ENCODE results near the gene DMAP1. TPM values are rescaled to one million over a fixed set of nuclear protein-coding genes. Genes with fewer than 3 reads are reported as not detected.

The DMAP1 gene
- total and polyA plus RNA-seq, 11 donors, result 23.5 to 35.5 (median 28.7) TPM

- peaks cover 0 to 50% (median 0%) of the 10 kb centered on the region in 12 donors for H3K4me1 ChIP-seq
- no peak overlapping the region for H3K4me3 ChIP-seq
- no peak overlapping the region for H3K27ac ChIP-seq
- ATAC-seq, result no peak
- intact Hi-C loops (cut with DNase I), result no loop called here
- no peak for DNase-seq
- TF ChIP-seq POLR2A (IDR thresholded peaks at IDR 0.05) (no peak), CTCF (IDR thresholded peaks at IDR 0.05) (no peak)
- H3K9me3 ChIP-seq, result no peaks in the 10 kb centered on the region
- H3K27me3 ChIP-seq, result no peaks in the 10 kb centered on the region
- 88 to 96% (median 92%) methylated on average over 1 of the region's 1 CpG for WGBS, 4 donors
- no peaks in the 10 kb centered on the region for H3K36me3 ChIP-seq
These were observed 52.5 kb downstream of the DMAP1 start for GRCh38 chr1:44265656-44266358.

GRCh38 chr1:44266400-44267344 lies 53.4 kb downstream of the DMAP1 start:
- Histone ChIP-seq H3K27ac (no peak overlapping the region), H3K9me3 (no peaks in the 10 kb centered on the region), H3K27me3 (no peaks in the 10 kb centered on the region), H3K36me3 (no peaks in the 10 kb centered on the region), H3K4me1 (peaks cover 0 to 47% (median 0%) of the 10 kb centered on the region in 12 donors), H3K4me3 (no peak overlapping the region)
- DNase-seq (no peak), ATAC-seq (no peak)
- 97 to 98% (median 97%) methylated on average over 6 of the region's 6 CpGs for WGBS, 4 donors
- intact Hi-C loops (cut with DNase I), result no loop called here
- TF ChIP-seq POLR2A (IDR thresholded peaks at IDR 0.05) (no peak), CTCF (IDR thresholded peaks at IDR 0.05) (no peak)

GRCh38 chr1:44267438-44267837 lies 54.2 kb downstream of the DMAP1 start:
- no peak for TF ChIP-seq POLR2A (IDR thresholded peaks at IDR 0.05)
- TF ChIP-seq CTCF (IDR thresholded peaks at IDR 0.05), result no peak
- DNase-seq, result no peak
- Histone ChIP-seq H3K27ac (no peak overlapping the region), H3K27me3 (no peaks in the 10 kb centered on the region), H3K36me3 (no peaks in the 10 kb centered on the region), H3K4me3 (no peak overlapping the region), H3K9me3 (no peaks in the 10 kb centered on the region), H3K4me1 (peaks cover 0 to 39% (median 0%) of the 10 kb centered on the region in 12 donors)
- intact Hi-C loops (cut with DNase I), result no loop called here
- peak in 2 of 4 donors; percentile 20 to 49 for ATAC-seq
- WGBS, 4 donors, result 91 to 95% (median 94%) methylated on average over 3 to 5 of the region's 5 CpGs

GRCh38 chr1:44268054-44268453 lies 54.8 kb downstream of the DMAP1 start:
- intact Hi-C loops (cut with DNase I), result no loop called here
- H3K27ac ChIP-seq, result no peak overlapping the region

More at GRCh38 chr1:44268054-44268453, 54.8 kb downstream of the DMAP1 start:
- no peak for TF ChIP-seq POLR2A (IDR thresholded peaks at IDR 0.05)
- no peak for TF ChIP-seq CTCF (IDR thresholded peaks at IDR 0.05)
- H3K4me3 ChIP-seq, result no peak overlapping the region
- no peaks in the 10 kb centered on the region for H3K27me3 ChIP-seq
- H3K4me1 ChIP-seq, result peaks cover 0 to 33% (median 0%) of the 10 kb centered on the region in 12 donors
- no peak for ATAC-seq
- 94 to 100% (median 100%) methylated on average over 1 of the region's 1 CpG for WGBS, 4 donors
- DNase-seq, result no peak
- H3K9me3 ChIP-seq, result no peaks in the 10 kb centered on the region
- H3K36me3 ChIP-seq, result no peaks in the 10 kb centered on the region
